NOMO-1 treated with dmso at 0.1 percent for 144 hours (cell line): ENCODE data around the gene GPR176.

Source experiments
- DNase-seq: peaks from one replicate; lab custom pipeline; 2025; ENCODE audit not compliant: unreplicated experiment; lab: John Stamatoyannopoulos, UW

Gene GPR176

GRCh38 chr15:39936681-39937080 lies 16.6 kb upstream of the GPR176 start:
- no peak for DNase-seq

- no peak for DNase-seq
Observed at GRCh38 chr15:39936187-39936586, 16.1 kb upstream of the GPR176 start.

- DNase-seq = no peak
Observed at GRCh38 chr15:39935241-39935640, 15.2 kb upstream of the GPR176 start.

- no peak for DNase-seq
Observed at GRCh38 chr15:39934397-39935071, 14.5 kb upstream of the GPR176 start.

GRCh38 chr15:39931615-39932014 lies 11.5 kb upstream of the GPR176 start:
- no peak for DNase-seq

GRCh38 chr15:39926526-39926925 lies 6.5 kb upstream of the GPR176 start:
- no peak for DNase-seq

GRCh38 chr15:39925112-39925842 lies 5.2 kb upstream of the GPR176 start:
- DNase-seq = no peak

GRCh38 chr15:39924437-39924836 lies 4.4 kb upstream of the GPR176 start:
- no peak for DNase-seq

GRCh38 chr15:39922462-39923092 lies 2.5 kb upstream of the GPR176 start:
- no peak for DNase-seq

- DNase-seq = no peak
Observed at GRCh38 chr15:39921274-39921638, 1.2 kb upstream of the GPR176 start.

GRCh38 chr15:39920510-39921273 lies 626 bp upstream of the GPR176 start:
- DNase-seq = peak; percentile 24

GRCh38 chr15:39919411-39919747 lies 687 bp downstream of the GPR176 start:
- DNase-seq = no peak

- no peak for DNase-seq
Observed at GRCh38 chr15:39918688-39919385, 1.2 kb downstream of the GPR176 start.

- no peak for DNase-seq
Observed at GRCh38 chr15:39914977-39915376, 5.1 kb downstream of the GPR176 start.

GRCh38 chr15:39909007-39909406 lies 11.1 kb downstream of the GPR176 start:
- DNase-seq = no peak

- no peak for DNase-seq
Observed at GRCh38 chr15:39908186-39908585, 11.9 kb downstream of the GPR176 start.

GRCh38 chr15:39907216-39907615 lies 12.8 kb downstream of the GPR176 start:
- DNase-seq = no peak

GRCh38 chr15:39904115-39904514 lies 16.0 kb downstream of the GPR176 start:
- DNase-seq = no peak

GRCh38 chr15:39898317-39898716 lies 21.7 kb downstream of the GPR176 start:
- DNase-seq = no peak

GRCh38 chr15:39896846-39897245 lies 23.2 kb downstream of the GPR176 start:
- no peak for DNase-seq

GRCh38 chr15:39896101-39896500 lies 24.0 kb downstream of the GPR176 start:
- no peak for DNase-seq
